K562 (cell line): ENCODE results near the gene SLC16A14. TPM values are rescaled to one million over a fixed set of nuclear protein-coding genes. Genes with fewer than 3 reads are reported as not detected.

Experiments
- ATAC-seq: fragments of 200-7000 bp; cut with Tn5 transposase; 3 replicates; pipeline ENCODE4 v1.9.1; 2020; ENCODE audit warnings: moderate library complexity
- BruUV-seq: library from RNA; stranded (reverse); fragments of 400-500 nt; replicated peaks from 2 replicates; lab custom pipeline; 2021; lab: Mats Ljungman, UMichigan
- CTCF ChIA-PET: fragments of 300-600 bp; formaldehyde crosslinking; extraction: SDS; loops from one replicate; lab custom pipeline; 2021; ENCODE audit warnings: low intra/inter-chr PET ratio; lab: Yijun Ruan, JAX
- POLR2A ChIA-PET: fragments of 300-600, 350-650 bp; sonication (Branson Sonifier 250); formaldehyde crosslinking; extraction: SDS; loops from one replicate; lab custom pipeline; 2021; ENCODE audit warnings: antibody characterized with exemption, inconsistent platforms; lab: Yijun Ruan, JAX
- DNase-seq, 4 experiments: peaks; one replicate each; pipeline versions ENCODE4 v3.0.0 to v3.0.0-alpha.2; 2011 to 2018; ENCODE audit warnings: low spot score in 3 of 4, mixed read lengths in 3 of 4; ENCODE audit errors: extremely low read depth in 1 of 4
- FAIRE-seq: peaks from 2 replicates; lab custom pipeline; 2011; peaks lifted over from hg19 to GRCh38; lab: Jason Lieb, UNC
- H2AFZ ChIP-seq: 2 replicates; pipeline ENCODE4 v1.6.0; 2011; ENCODE audit warnings: low read depth, low read length, control low read depth, inconsistent platforms
- H3K27ac ChIP-seq: fragments of 200-600 bp; 3 replicates; pipeline ENCODE4 v1.8.0; 2011; ENCODE audit warnings: low read depth, mild to moderate bottlenecking, control low read depth, inconsistent platforms, low read length, moderate library complexity, mixed read lengths; ENCODE audit errors: extremely low read depth
- H3K27me3 ChIP-seq, 2 experiments: fragments of 300-600 bp in 1 of 2; 2 replicates in 1 of 2; 3 replicates in 1 of 2; pipeline versions ENCODE4 v1.6.0 to v1.8.0; 2011; ENCODE audit warnings: inconsistent platforms in 2 of 2, low read length in 2 of 2, mild to moderate bottlenecking in 1 of 2, mixed read lengths in 1 of 2, moderate library complexity in 1 of 2; ENCODE audit not compliant: control insufficient read depth in 2 of 2, insufficient read depth in 2 of 2
- H3K36me3 ChIP-seq: fragments of 300-600 bp; 3 replicates; pipeline ENCODE4 v1.8.0; 2011; ENCODE audit warnings: mild to moderate bottlenecking, low read length, inconsistent platforms; ENCODE audit not compliant: control insufficient read depth, insufficient read depth
- H3K4me1 ChIP-seq, 2 experiments: fragments of 200-600 bp in 1 of 2; replicated peaks in 1 of 2; 2 replicates in 1 of 2; 3 replicates in 1 of 2; pipeline versions ENCODE4 v1.5.1 to v1.8.0; 2011; ENCODE audit warnings: inconsistent platforms in 2 of 2, low read length in 2 of 2, mild to moderate bottlenecking in 1 of 2, mixed read lengths in 1 of 2, moderate library complexity in 1 of 2; ENCODE audit not compliant: control insufficient read depth in 2 of 2, insufficient read depth in 2 of 2
- H3K4me2 ChIP-seq: 2 replicates; pipeline ENCODE4 v1.6.1; 2011; ENCODE audit warnings: low read length, control low read depth, inconsistent platforms, mixed read lengths; ENCODE audit not compliant: insufficient read depth
- H3K4me3 ChIP-seq: fragments of 200-600 bp; sonication (generic), shearing (Covaris generic); 2 replicates; pipeline ENCODE4 v1.5.1; 2016; ENCODE audit warnings: control low read depth, inconsistent platforms
- H3K79me2 ChIP-seq: fragments of 200-600 bp; 3 replicates; pipeline ENCODE4 v1.8.0; 2011; ENCODE audit warnings: low read length, inconsistent platforms; ENCODE audit not compliant: control insufficient read depth, insufficient read depth
- H3K9ac ChIP-seq, 2 experiments: 2 replicates each; pipeline versions ENCODE4 v1.6.0 to v1.6.1; 2011; ENCODE audit warnings: low read depth in 2 of 2, low read length in 2 of 2, control low read depth in 1 of 2, inconsistent platforms in 1 of 2, mild to moderate bottlenecking in 1 of 2, mixed read lengths in 1 of 2; ENCODE audit not compliant: insufficient read depth in 1 of 2
- H3K9me1 ChIP-seq: one replicate; pipeline ENCODE4 v1.6.0; 2011; ENCODE audit warnings: inconsistent platforms, mild to moderate bottlenecking, low read length, moderate library complexity; ENCODE audit not compliant: control insufficient read depth, insufficient read depth
- H3K9me3 ChIP-seq: replicated peaks from 2 replicates; pipeline ENCODE4 v1.5.1; 2011; ENCODE audit warnings: low read depth, low read length, inconsistent platforms; ENCODE audit not compliant: control insufficient read depth, insufficient read depth
- H4K20me1 ChIP-seq: replicated peaks from 2 replicates; pipeline ENCODE4 v1.6.1; 2011; ENCODE audit warnings: low read length, inconsistent platforms, mixed read lengths; ENCODE audit not compliant: control insufficient read depth, insufficient read depth
- SPI1 ChIP-seq: IDR thresholded peaks from 2 replicates; pipeline ENCODE4 v1.6.1; 2011; ENCODE audit warnings: low read depth, low read length, control low read depth, borderline replicate concordance
- ZNF780A ChIP-seq: fragments of 250-450 bp; sonication (Bioruptor Pico); IDR thresholded peaks from 2 replicates; pipeline ENCODE4 v1.5.0; 2021; ENCODE audit warnings: mild to moderate bottlenecking
- WGBS: fragments of 100-300 bp; shearing (Covaris generic); methylation state at CpG from one replicate; pipeline ENCODE4 v1.1.6; 2016; ENCODE audit warnings: low coverage, mixed read lengths; ENCODE audit not compliant: insufficient coverage; ENCODE audit errors: missing lambda C conversion rate; 5-methylcytosine and 5-hydroxymethylcytosine counted together
- in situ Hi-C: fragments of 300-500 bp; cut with MboI; formaldehyde crosslinking; loops from 4 replicates; pipeline ENCODE4 v1.15.0; 2018; ENCODE audit warnings: inconsistent platforms, mixed read lengths
- intact Hi-C: fragments of 100-400 bp; cut with micrococcal nuclease; formaldehyde crosslinking; loops from 2 replicates; pipeline ENCODE4 v1.14.2; 2022
- polyA plus RNA-seq, 8 experiments: library from polyadenylated mRNA; depleted of rRNA in 4 of 8; stranded (reverse) in 5 of 8; unstranded in 3 of 8; fragments of >200 nt; fragmentation: Nextera tagmentation in 2 of 8; fragmentation: Illumina TruSeq in 1 of 8; extraction: Ambion mirVana in 2 of 8; extraction: Trizol in 1 of 8; gene quantifications; 2 replicates each; pipeline versions ENCODE4 v1.2.1 to v1.2.3, GENCODE V29; 2011 to 2014; ENCODE audit warnings: inconsistent platforms in 1 of 8, missing spikeins in 1 of 8
- total RNA-seq, 7 experiments: library from RNA; depleted of rRNA in 6 of 7; stranded (reverse); fragments of >200 nt in 6 of 7; fragmentation: Illumina TruSeq in 2 of 7; extraction: Trizol in 2 of 7; gene quantifications; 2 replicates each; pipeline versions ENCODE4 v1.2.1 to v1.2.3, GENCODE V29; 2011 to 2021; ENCODE audit warnings: low replicate concordance in 1 of 7
- TF ChIP-seq, protein P1 (sequence below): fragments of 250-450 bp; sonication (Bioruptor Pico); IDR thresholded peaks from 2 replicates; pipeline ENCODE4 v1.8.0; 2022; ENCODE audit warnings: inconsistent platforms, mild to moderate bottlenecking, moderate library complexity, borderline replicate concordance
- TF ChIP-seq, protein P2 (sequence below): fragments of 450-650 bp; formaldehyde crosslinking; IDR thresholded peaks from 2 replicates; pipeline ENCODE4 v1.4.0; 2020; ENCODE audit warnings: mild to moderate bottlenecking, moderate library complexity

SLC16A14 gene
- total and polyA plus RNA-seq, 9 of the 15 experiments (the other 6 are each of a cell fraction or from before 2014, with no cell fraction given): not detected

DNA sequence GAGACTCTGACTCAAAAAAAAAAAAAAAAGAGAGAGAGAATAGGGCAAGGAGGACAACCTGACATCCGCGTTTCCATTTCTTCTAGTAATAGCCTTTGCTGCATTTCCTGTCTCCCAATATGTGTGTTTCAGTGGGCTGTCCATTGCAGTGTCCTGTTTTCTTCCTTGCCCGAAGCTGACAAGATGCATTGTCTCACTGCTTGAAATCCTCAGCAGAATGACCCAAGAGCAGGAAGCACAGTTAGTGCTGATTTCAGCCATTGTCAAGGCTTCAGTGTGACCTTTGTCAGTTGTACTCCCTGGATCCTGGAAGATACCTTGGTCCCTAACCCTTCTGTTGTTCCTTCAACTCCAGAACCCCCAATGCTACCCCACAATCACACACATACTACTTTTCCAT lies 71.2 kb downstream of the SLC16A14 start:
- CTCF ChIA-PET: no interaction called here
- Histone ChIP-seq H3K4me1 (no peaks in the 10 kb centered on the region), H2AFZ (no peak overlapping the region), H3K36me3 (no peaks in the 10 kb centered on the region), H3K27me3 (no peaks in the 10 kb centered on the region), H4K20me1 (no peaks in the 10 kb centered on the region), H3K4me2 (no peak overlapping the region), H3K9ac (no peak overlapping the region), H3K79me2 (no peaks in the 10 kb centered on the region), H3K4me3 (no peak overlapping the region), H3K9me1 (no peaks in the 10 kb centered on the region), H3K27ac (no peak overlapping the region), H3K9me3 (no peaks in the 10 kb centered on the region)
- no peak for ATAC-seq
- no peak for FAIRE-seq
- TF ChIP-seq, protein P1, sequence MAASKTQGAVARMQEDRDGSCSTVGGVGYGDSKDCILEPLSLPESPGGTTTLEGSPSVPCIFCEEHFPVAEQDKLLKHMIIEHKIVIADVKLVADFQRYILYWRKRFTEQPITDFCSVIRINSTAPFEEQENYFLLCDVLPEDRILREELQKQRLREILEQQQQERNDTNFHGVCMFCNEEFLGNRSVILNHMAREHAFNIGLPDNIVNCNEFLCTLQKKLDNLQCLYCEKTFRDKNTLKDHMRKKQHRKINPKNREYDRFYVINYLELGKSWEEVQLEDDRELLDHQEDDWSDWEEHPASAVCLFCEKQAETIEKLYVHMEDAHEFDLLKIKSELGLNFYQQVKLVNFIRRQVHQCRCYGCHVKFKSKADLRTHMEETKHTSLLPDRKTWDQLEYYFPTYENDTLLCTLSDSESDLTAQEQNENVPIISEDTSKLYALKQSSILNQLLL (CRISPR knock-in tag): no peak
- no peak for TF ChIP-seq ZNF780A
- TF ChIP-seq, protein P2, sequence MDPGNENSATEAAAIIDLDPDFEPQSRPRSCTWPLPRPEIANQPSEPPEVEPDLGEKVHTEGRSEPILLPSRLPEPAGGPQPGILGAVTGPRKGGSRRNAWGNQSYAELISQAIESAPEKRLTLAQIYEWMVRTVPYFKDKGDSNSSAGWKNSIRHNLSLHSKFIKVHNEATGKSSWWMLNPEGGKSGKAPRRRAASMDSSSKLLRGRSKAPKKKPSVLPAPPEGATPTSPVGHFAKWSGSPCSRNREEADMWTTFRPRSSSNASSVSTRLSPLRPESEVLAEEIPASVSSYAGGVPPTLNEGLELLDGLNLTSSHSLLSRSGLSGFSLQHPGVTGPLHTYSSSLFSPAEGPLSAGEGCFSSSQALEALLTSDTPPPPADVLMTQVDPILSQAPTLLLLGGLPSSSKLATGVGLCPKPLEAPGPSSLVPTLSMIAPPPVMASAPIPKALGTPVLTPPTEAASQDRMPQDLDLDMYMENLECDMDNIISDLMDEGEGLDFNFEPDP (CRISPR knock-in tag): no peak
- TF ChIP-seq SPI1: no peak
- intact Hi-C loops (no loop called here), in situ Hi-C loops (no loop called here)
- no peak for DNase-seq
- WGBS: 0% methylated on average over 1 of the region's 3 CpGs
- no TSS peak for BruUV-seq
- POLR2A ChIA-PET: no interaction called here
